Measurements from ENCODE around the gene ANOS1.
"Not testable (repeated sequence)": the region's sequence is repeated elsewhere in the genome, so short reads cannot be mapped to it uniquely, and the experiment has no call there.

Gene ANOS1

GRCh38 chrX:8731559-8732395 lies at the start of gene ANOS1:
TSS of gene ANOS1 (minus strand) at chrX:8732137. CDS start at chrX:8732036, 101 bp downstream.
- H3K27me3 ChIP-seq (ENCODE audit: control insufficient read depth in 1 of 2, insufficient read depth in 2 of 2, low read length in 2 of 2) = peaks cover 12 to 21% of the 10 kb centered on the region in 2 donors
- H3K4me3 ChIP-seq (ENCODE audit: low read length in 2 of 2) = peak within 1 kb of the TSS; percentile 8 to 58
- peaks cover 9% of the 10 kb centered on the region for H3K4me1 ChIP-seq (ENCODE audit: control insufficient read depth, insufficient read depth, low read length)
- H3K9me3 ChIP-seq (ENCODE audit: control insufficient read depth in 2 of 2, low read length in 2 of 2) = no peaks in the 10 kb centered on the region
- H3K27ac ChIP-seq (ENCODE audit: low read length) = no peak within 1 kb of the TSS
- H3K36me3 ChIP-seq (ENCODE audit: control insufficient read depth in 2 of 2, insufficient read depth in 2 of 2, low read length in 2 of 2) = no peaks in the 10 kb centered on the region
- no peak within 1 kb of the TSS for H3K9ac ChIP-seq (ENCODE audit: low read length in 2 of 2)

DNA sequence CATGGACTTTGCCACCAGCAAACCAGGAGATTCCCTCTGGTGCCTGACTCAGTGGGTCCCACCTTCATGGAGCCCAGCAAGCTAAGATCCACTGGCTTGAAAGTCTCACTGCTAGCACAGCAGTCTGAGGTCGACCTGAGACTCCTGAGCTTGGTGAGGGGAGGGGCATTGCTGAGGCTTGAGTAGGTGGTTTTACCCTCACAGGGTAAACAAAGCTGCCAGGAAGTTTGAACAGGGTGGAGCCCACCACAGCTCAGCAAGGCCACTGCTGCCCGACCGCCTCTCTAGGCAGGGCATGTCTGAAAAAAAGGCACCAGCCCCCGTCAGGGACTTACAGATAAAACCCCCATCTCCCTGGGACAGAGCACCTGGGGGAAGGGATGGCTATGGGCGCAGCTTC lies 41.2 kb upstream of the ANOS1 start:
- Histone ChIP-seq H3K4me3 (ENCODE audit: low read length in 2 of 2) (no peak overlapping the region), H3K4me1 (ENCODE audit: control insufficient read depth, insufficient read depth, low read length) (no peaks in the 10 kb centered on the region), H3K27me3 (ENCODE audit: control insufficient read depth in 1 of 2, insufficient read depth in 2 of 2, low read length in 2 of 2) (peaks cover 0 to 4% of the 10 kb centered on the region in 2 donors), H3K9ac (ENCODE audit: low read length in 2 of 2) (no peak overlapping the region), H3K36me3 (ENCODE audit: control insufficient read depth in 2 of 2, insufficient read depth in 2 of 2, low read length in 2 of 2) (no peaks in the 10 kb centered on the region), H3K27ac (ENCODE audit: low read length) (no peak overlapping the region), H3K9me3 (ENCODE audit: control insufficient read depth in 2 of 2, low read length in 2 of 2) (no peaks in the 10 kb centered on the region)

DNA sequence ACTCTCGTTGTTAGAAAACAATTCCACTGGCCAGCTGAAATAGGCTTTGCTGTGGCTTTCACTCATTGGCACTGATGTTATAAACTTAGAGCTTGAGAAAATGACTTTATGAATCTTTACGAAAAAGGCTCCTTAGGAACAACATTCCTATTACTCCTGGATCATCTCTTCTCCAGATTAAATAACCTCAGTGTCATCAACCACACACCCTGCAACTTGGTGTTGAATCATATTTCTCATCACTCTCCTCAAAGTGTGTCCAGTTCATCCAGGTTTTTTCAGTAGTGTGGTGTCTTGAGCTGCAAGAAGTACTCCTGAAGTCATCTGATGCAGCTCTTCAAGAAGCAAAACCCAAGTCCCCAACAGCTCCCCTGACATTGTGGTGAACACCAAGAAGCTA lies 28.1 kb upstream of the ANOS1 start:
- Histone ChIP-seq H3K27me3 (ENCODE audit: control insufficient read depth in 1 of 2, insufficient read depth in 2 of 2, low read length in 2 of 2) (peaks cover 0 to 2% of the 10 kb centered on the region in 2 donors), H3K9me3 (ENCODE audit: control insufficient read depth in 2 of 2, low read length in 2 of 2) (no peaks in the 10 kb centered on the region), H3K36me3 (ENCODE audit: control insufficient read depth in 2 of 2, insufficient read depth in 2 of 2, low read length in 2 of 2) (no peaks in the 10 kb centered on the region)

DNA sequence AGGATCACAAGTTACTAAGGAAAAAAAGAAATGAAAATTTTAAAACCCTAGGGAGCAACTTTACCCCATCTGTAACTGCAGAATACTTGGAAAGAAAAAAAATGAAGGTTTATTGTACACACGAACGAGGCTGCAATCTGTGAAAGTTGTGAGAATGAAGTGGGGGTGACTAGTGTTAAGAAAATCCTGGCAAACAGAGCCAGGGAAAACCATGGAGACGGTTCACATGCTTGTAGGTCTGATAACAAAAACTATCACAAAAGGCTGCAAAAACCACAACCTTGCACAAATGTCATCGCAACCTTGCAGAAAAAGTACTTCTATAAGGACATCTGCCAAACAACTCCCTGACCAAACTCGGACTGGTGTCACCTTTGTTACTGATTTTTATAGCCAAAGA lies 26.8 kb upstream of the ANOS1 start:
- not testable (repeated sequence) for H3K9ac ChIP-seq (ENCODE audit: low read length in 2 of 2); H3K9me3 ChIP-seq (ENCODE audit: control insufficient read depth in 2 of 2, low read length in 2 of 2); H3K4me1 ChIP-seq (ENCODE audit: control insufficient read depth, insufficient read depth, low read length); H3K27ac ChIP-seq (ENCODE audit: low read length); H3K4me3 ChIP-seq (ENCODE audit: low read length in 2 of 2); H3K36me3 ChIP-seq (ENCODE audit: control insufficient read depth in 2 of 2, insufficient read depth in 2 of 2, low read length in 2 of 2); H3K27me3 ChIP-seq (ENCODE audit: control insufficient read depth in 1 of 2, insufficient read depth in 2 of 2, low read length in 2 of 2)

More for the DNA sequence above, 28.1 kb upstream of the ANOS1 start:
- Histone ChIP-seq H3K9ac (ENCODE audit: low read length in 2 of 2) (no peak overlapping the region), H3K4me3 (ENCODE audit: low read length in 2 of 2) (no peak overlapping the region), H3K4me1 (ENCODE audit: control insufficient read depth, insufficient read depth, low read length) (no peaks in the 10 kb centered on the region), H3K27ac (ENCODE audit: low read length) (no peak overlapping the region)

GRCh38 chrX:8757609-8758389 lies 25.9 kb upstream of the ANOS1 start:
- H3K27me3 ChIP-seq (ENCODE audit: control insufficient read depth in 1 of 2, insufficient read depth in 2 of 2, low read length in 2 of 2); H3K4me1 ChIP-seq (ENCODE audit: control insufficient read depth, insufficient read depth, low read length); H3K36me3 ChIP-seq (ENCODE audit: control insufficient read depth in 2 of 2, insufficient read depth in 2 of 2, low read length in 2 of 2); H3K9me3 ChIP-seq (ENCODE audit: control insufficient read depth in 2 of 2, low read length in 2 of 2); H3K9ac ChIP-seq (ENCODE audit: low read length in 2 of 2); H3K27ac ChIP-seq (ENCODE audit: low read length); H3K4me3 ChIP-seq (ENCODE audit: low read length in 2 of 2): not testable (repeated sequence)

- Histone ChIP-seq H3K9ac (ENCODE audit: low read length in 2 of 2) (no peak overlapping the region), H3K27ac (ENCODE audit: low read length) (no peak overlapping the region), H3K36me3 (ENCODE audit: control insufficient read depth in 2 of 2, insufficient read depth in 2 of 2, low read length in 2 of 2) (no peaks in the 10 kb centered on the region), H3K4me1 (ENCODE audit: control insufficient read depth, insufficient read depth, low read length) (no peaks in the 10 kb centered on the region), H3K4me3 (ENCODE audit: low read length in 2 of 2) (no peak overlapping the region), H3K9me3 (ENCODE audit: control insufficient read depth in 2 of 2, low read length in 2 of 2) (no peaks in the 10 kb centered on the region), H3K27me3 (ENCODE audit: control insufficient read depth in 1 of 2, insufficient read depth in 2 of 2, low read length in 2 of 2) (peaks cover 0 to 3% of the 10 kb centered on the region in 2 donors)
Observed at GRCh38 chrX:8755813-8756212, 23.9 kb upstream of the ANOS1 start.

- Histone ChIP-seq H3K9ac (ENCODE audit: low read length in 2 of 2) (no peak overlapping the region), H3K4me3 (ENCODE audit: low read length in 2 of 2) (no peak overlapping the region), H3K36me3 (ENCODE audit: control insufficient read depth in 2 of 2, insufficient read depth in 2 of 2, low read length in 2 of 2) (no peaks in the 10 kb centered on the region), H3K27ac (ENCODE audit: low read length) (no peak overlapping the region), H3K9me3 (ENCODE audit: control insufficient read depth in 2 of 2, low read length in 2 of 2) (no peaks in the 10 kb centered on the region), H3K4me1 (ENCODE audit: control insufficient read depth, insufficient read depth, low read length) (no peaks in the 10 kb centered on the region), H3K27me3 (ENCODE audit: control insufficient read depth in 1 of 2, insufficient read depth in 2 of 2, low read length in 2 of 2) (peaks cover 0 to 6% of the 10 kb centered on the region in 2 donors)
Observed at GRCh38 chrX:8755116-8755515, 23.2 kb upstream of the ANOS1 start.

GRCh38 chrX:8749697-8750096 lies 17.8 kb upstream of the ANOS1 start:
- peaks cover 0 to 4% of the 10 kb centered on the region in 2 donors for H3K27me3 ChIP-seq (ENCODE audit: control insufficient read depth in 1 of 2, insufficient read depth in 2 of 2, low read length in 2 of 2)
- H3K36me3 ChIP-seq (ENCODE audit: control insufficient read depth in 2 of 2, insufficient read depth in 2 of 2, low read length in 2 of 2) = no peaks in the 10 kb centered on the region
- no peaks in the 10 kb centered on the region for H3K4me1 ChIP-seq (ENCODE audit: control insufficient read depth, insufficient read depth, low read length)
- no peak overlapping the region for H3K27ac ChIP-seq (ENCODE audit: low read length)
- H3K9me3 ChIP-seq (ENCODE audit: control insufficient read depth in 2 of 2, low read length in 2 of 2) = no peaks in the 10 kb centered on the region
- no peak overlapping the region for H3K4me3 ChIP-seq (ENCODE audit: low read length in 2 of 2)
- H3K9ac ChIP-seq (ENCODE audit: low read length in 2 of 2) = no peak overlapping the region

DNA sequence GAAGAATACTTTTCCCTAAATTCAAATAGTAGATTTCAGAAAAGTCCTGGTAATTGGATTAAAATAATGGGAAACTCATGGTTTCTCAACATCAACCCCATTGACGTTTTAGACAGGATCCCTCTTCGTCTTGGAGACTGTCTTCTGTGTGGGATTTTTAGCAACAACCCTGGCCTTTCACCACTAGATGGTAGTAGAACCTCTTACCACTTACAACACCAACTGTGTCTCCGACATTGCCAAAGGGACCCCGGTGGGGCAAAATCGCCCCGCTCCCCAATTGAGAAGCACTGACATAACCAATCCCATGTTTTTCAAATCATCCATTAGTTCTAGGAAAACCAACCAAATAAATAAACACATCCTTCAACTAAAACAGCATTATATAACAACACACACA lies 16.9 kb upstream of the ANOS1 start:
- H3K9me3 ChIP-seq (ENCODE audit: control insufficient read depth in 2 of 2, low read length in 2 of 2) = no peaks in the 10 kb centered on the region
- H3K4me1 ChIP-seq (ENCODE audit: control insufficient read depth, insufficient read depth, low read length) = no peaks in the 10 kb centered on the region
- no peak overlapping the region for H3K27ac ChIP-seq (ENCODE audit: low read length)
- H3K36me3 ChIP-seq (ENCODE audit: control insufficient read depth in 2 of 2, insufficient read depth in 2 of 2, low read length in 2 of 2) = no peaks in the 10 kb centered on the region
- peaks cover 0 to 4% of the 10 kb centered on the region in 2 donors for H3K27me3 ChIP-seq (ENCODE audit: control insufficient read depth in 1 of 2, insufficient read depth in 2 of 2, low read length in 2 of 2)
- no peak overlapping the region for H3K9ac ChIP-seq (ENCODE audit: low read length in 2 of 2)
- no peak overlapping the region for H3K4me3 ChIP-seq (ENCODE audit: low read length in 2 of 2)

- Histone ChIP-seq H3K27me3 (ENCODE audit: control insufficient read depth in 1 of 2, insufficient read depth in 2 of 2, low read length in 2 of 2) (peaks cover 0 to 3% of the 10 kb centered on the region in 2 donors), H3K4me3 (ENCODE audit: low read length in 2 of 2) (no peak overlapping the region)
Observed at GRCh38 chrX:8743126-8743732, 11.3 kb upstream of the ANOS1 start.

More at GRCh38 chrX:8743126-8743732, 11.3 kb upstream of the ANOS1 start:
- no peaks in the 10 kb centered on the region for H3K4me1 ChIP-seq (ENCODE audit: control insufficient read depth, insufficient read depth, low read length)
- no peak overlapping the region for H3K9ac ChIP-seq (ENCODE audit: low read length in 2 of 2)
- no peaks in the 10 kb centered on the region for H3K9me3 ChIP-seq (ENCODE audit: control insufficient read depth in 2 of 2, low read length in 2 of 2)
- H3K36me3 ChIP-seq (ENCODE audit: control insufficient read depth in 2 of 2, insufficient read depth in 2 of 2, low read length in 2 of 2) = no peaks in the 10 kb centered on the region
- H3K27ac ChIP-seq (ENCODE audit: low read length) = no peak overlapping the region

All from stomach smooth muscle (tissue), 2 donors.